ENCODE measurements around the gene VPS37B.

DNA sequence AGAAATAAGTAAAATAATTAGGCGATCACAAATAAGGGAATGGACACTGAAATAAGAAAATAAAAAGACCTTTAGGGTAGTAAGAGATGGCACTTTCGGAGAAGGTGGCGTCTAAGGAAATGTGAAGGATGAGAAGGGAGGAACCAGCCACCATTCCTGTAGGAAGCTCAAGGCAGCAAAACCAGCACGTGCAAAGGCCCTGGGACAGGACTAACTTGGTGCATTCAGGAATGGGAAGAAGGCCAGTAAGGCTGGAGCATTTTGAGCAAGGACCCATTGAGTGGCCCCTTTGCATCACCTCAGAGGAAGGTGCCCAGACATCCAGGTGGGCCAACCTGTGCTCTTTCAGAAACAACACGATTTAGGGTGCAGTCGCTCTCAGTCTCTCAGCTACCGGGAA is 738 bp upstream of the VPS37B start:
- TF ChIP-seq, protein P1, sequence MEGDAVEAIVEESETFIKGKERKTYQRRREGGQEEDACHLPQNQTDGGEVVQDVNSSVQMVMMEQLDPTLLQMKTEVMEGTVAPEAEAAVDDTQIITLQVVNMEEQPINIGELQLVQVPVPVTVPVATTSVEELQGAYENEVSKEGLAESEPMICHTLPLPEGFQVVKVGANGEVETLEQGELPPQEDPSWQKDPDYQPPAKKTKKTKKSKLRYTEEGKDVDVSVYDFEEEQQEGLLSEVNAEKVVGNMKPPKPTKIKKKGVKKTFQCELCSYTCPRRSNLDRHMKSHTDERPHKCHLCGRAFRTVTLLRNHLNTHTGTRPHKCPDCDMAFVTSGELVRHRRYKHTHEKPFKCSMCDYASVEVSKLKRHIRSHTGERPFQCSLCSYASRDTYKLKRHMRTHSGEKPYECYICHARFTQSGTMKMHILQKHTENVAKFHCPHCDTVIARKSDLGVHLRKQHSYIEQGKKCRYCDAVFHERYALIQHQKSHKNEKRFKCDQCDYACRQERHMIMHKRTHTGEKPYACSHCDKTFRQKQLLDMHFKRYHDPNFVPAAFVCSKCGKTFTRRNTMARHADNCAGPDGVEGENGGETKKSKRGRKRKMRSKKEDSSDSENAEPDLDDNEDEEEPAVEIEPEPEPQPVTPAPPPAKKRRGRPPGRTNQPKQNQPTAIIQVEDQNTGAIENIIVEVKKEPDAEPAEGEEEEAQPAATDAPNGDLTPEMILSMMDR (IDR thresholded peaks at IDR 0.05) = no peak
- no peak for TF ChIP-seq POLR2A (IDR thresholded peaks at IDR 0.05)
- no peak for TF ChIP-seq EP300 (IDR thresholded peaks at IDR 0.05)
